C4-2B (cell line): Measurements from ENCODE around the gene P2RX2.

Experiments used
- H3K27ac ChIP-seq: fragments of 450-650 bp; 2 replicates; pipeline ENCODE4 v1.5.1; 2017
- CTCF ChIP-seq: fragments of 450-650 bp; conservative IDR thresholded peaks from 2 replicates; pipeline ENCODE4 v1.5.1; 2017; ENCODE audit warnings: mild to moderate bottlenecking
- ZFX ChIP-seq: fragments of 450-650 bp; IDR thresholded peaks from 2 replicates; pipeline ENCODE4 v1.6.1; 2017

Gene P2RX2

GRCh38 chr12:132618683-132619043, at the start of gene P2RX2:
TSS of gene P2RX2 (plus strand) at chr12:132618776. CDS start at chr12:132618817, 41 bp downstream.
- H3K27ac ChIP-seq: no peak within 1 kb of the TSS
- TF ChIP-seq ZFX: no peak

GRCh38 chr12:132568826-132569480, 49.6 kb upstream of the P2RX2 start:
- TF ChIP-seq CTCF (no peak), ZFX (no peak)
- no peak overlapping the region for H3K27ac ChIP-seq

- TF ChIP-seq CTCF (no peak), ZFX (no peak)
- no peak overlapping the region for H3K27ac ChIP-seq
Observed at GRCh38 chr12:132569856-132570480, 48.6 kb upstream of the P2RX2 start.

- no peak for TF ChIP-seq CTCF
- TF ChIP-seq ZFX: no peak
- H3K27ac ChIP-seq: no peak overlapping the region
Observed at GRCh38 chr12:132570635-132571034, 47.9 kb upstream of the P2RX2 start.

- no peak for TF ChIP-seq CTCF
- no peak for TF ChIP-seq ZFX
- no peak overlapping the region for H3K27ac ChIP-seq
Observed at GRCh38 chr12:132571051-132571450, 47.5 kb upstream of the P2RX2 start.

- no peak overlapping the region for H3K27ac ChIP-seq
- TF ChIP-seq ZFX (no peak), CTCF (no peak)
Observed at GRCh38 chr12:132571598-132571997, 47.0 kb upstream of the P2RX2 start.

- TF ChIP-seq CTCF: no peak
- TF ChIP-seq ZFX: no peak
- H3K27ac ChIP-seq: no peak overlapping the region
Observed at GRCh38 chr12:132572106-132572505, 46.5 kb upstream of the P2RX2 start.
